Left lung (tissue), 14 donors: ENCODE data around the gene USF1. TPM values are rescaled to one million over a fixed set of nuclear protein-coding genes. Genes with fewer than 3 reads are reported as not detected.

Source experiments
- ATAC-seq: fragments of 200-7000 bp; cut with Tn5 transposase; one replicate; pipeline ENCODE4 v1.9.1; 2020; ENCODE audit warnings: moderate library complexity
- DNase-seq, 4 donors: peaks; one replicate each; pipeline ENCODE4 v3.0.0-alpha.2; 2013 to 2020
- H3K27ac ChIP-seq, 2 donors: fragments of 200-600 bp; sonication (generic) in 1 of 2; one replicate each; pipeline versions ENCODE4 v1.5.0 to v1.8.0; 2020 to 2021
- H3K27me3 ChIP-seq, 2 donors: fragments of 200-600 bp; sonication (generic) in 1 of 2; one replicate each; pipeline versions ENCODE4 v1.5.0 to v1.8.0; 2020 to 2021
- H3K36me3 ChIP-seq, 2 donors: fragments of 200-600 bp; sonication (generic) in 1 of 2; one replicate each; pipeline versions ENCODE4 v1.5.0 to v1.8.0; 2020 to 2021
- H3K4me1 ChIP-seq, 2 donors: fragments of 200-600 bp; one replicate each; pipeline ENCODE4 v1.8.0; 2021
- H3K4me3 ChIP-seq, 2 donors: fragments of 200-600 bp; sonication (generic) in 1 of 2; one replicate each; pipeline versions ENCODE4 v1.5.0 to v1.8.0; 2020 to 2021; ENCODE audit warnings: mild to moderate bottlenecking in 1 of 2
- H3K9me3 ChIP-seq, 2 donors: fragments of 200-600 bp; sonication (generic) in 1 of 2; one replicate each; pipeline versions ENCODE4 v1.5.0 to v1.8.0; 2020 to 2021
- CTCF ChIP-seq, 2 donors: fragments of 200-600 bp; sonication (generic) in 1 of 2; IDR thresholded peaks; one replicate each; pipeline versions ENCODE4 v1.5.0 to v1.8.0; 2021; ENCODE audit warnings: antibody characterized with exemption in 2 of 2
- intact Hi-C, 2 donors: fragments of 100-400 bp; cut with DNase I; formaldehyde crosslinking; loops; one replicate each; pipeline versions ENCODE4 v1.11.2 to v1.14.2; 2022
- long read RNA-seq, 12 donors: library from polyadenylated mRNA in 2 of 12; unstranded in 2 of 12; transcript quantifications; one replicate each; pipeline ENCODE4 v2.0.0 and lab custom pipeline, GENCODE V29; 2019 to 2026
- polyA plus RNA-seq, 6 donors: library from polyadenylated mRNA; unstranded; fragments of 120-200 nt; gene quantifications; one replicate each; pipeline ENCODE4 v1.2.1, GENCODE V29; 2013; ENCODE audit not compliant: insufficient read length in 6 of 6
- total RNA-seq, 2 donors: library from RNA; stranded (reverse); fragmentation: NEBNext Ultra II Directional; extraction: Animal tissue kit (Norgen Biotek cat#: 25700); gene quantifications; one replicate each; pipeline ENCODE4 v1.2.1, GENCODE V29; 2021
- donor health status: DM: no; HTN: yes; CAD: no.
- donor health status: DM: no; HTN: no; CAD: no.

USF1 gene
- total RNA-seq = 10 to 100 TPM; 56.1 to 72.4 TPM
- 10 to 100 TPM; 61.1 to 75.4 (median 66.5) TPM for polyA plus RNA-seq
- long read RNA-seq, donor 1, transcript USF1-207 (9 exons, 990 nt) = minor isoform, 5 of 18 reads
- long read RNA-seq, donor 1, transcript USF1-205 (11 exons, 1,092 nt) = major isoform, 6 of 18 reads
- long read RNA-seq, donor 1, partial matches to known transcripts = 0 of 18 reads
- long read RNA-seq, donor 1, other reads (novel, unspliced or antisense) = 0 of 18 reads
- long read RNA-seq, donor 2, transcript USF1-203 (11 exons, 1,807 nt) = major isoform, 7 of 14 reads
- long read RNA-seq, donor 2, partial matches to known transcripts = 0 of 14 reads
- long read RNA-seq, donor 2, other reads (novel, unspliced or antisense) = 0 of 14 reads
- long read RNA-seq, donor 3, partial matches to known transcripts = 0 of 8 reads
- long read RNA-seq, donor 3, other reads (novel, unspliced or antisense) = 0 of 8 reads
- long read RNA-seq, donor 4, partial matches to known transcripts = 1 of 11 reads
- long read RNA-seq, donor 4, other reads (novel, unspliced or antisense) = 3 of 11 reads
- long read RNA-seq, donor 5, transcript USF1-203 (11 exons, 1,807 nt) = major isoform, 7 of 20 reads
- long read RNA-seq, donor 5, partial matches to known transcripts = 0 of 20 reads
- long read RNA-seq, donor 5, other reads (novel, unspliced or antisense) = 0 of 20 reads
- long read RNA-seq, donor 6, transcript USF1-203 (11 exons, 1,807 nt) = major isoform, 5 of 16 reads
- long read RNA-seq, donor 6, partial matches to known transcripts = 0 of 16 reads
- long read RNA-seq, donor 6, other reads (novel, unspliced or antisense) = 0 of 16 reads
- long read RNA-seq, donor 7, partial matches to known transcripts = 0 of 9 reads
- long read RNA-seq, donor 7, other reads (novel, unspliced or antisense) = 0 of 9 reads
- long read RNA-seq, donor 8, partial matches to known transcripts = 0 of 3 reads
- long read RNA-seq, donor 8, other reads (novel, unspliced or antisense) = 0 of 3 reads
- long read RNA-seq, donor 9 = 0 reads
- long read RNA-seq, donor 10 = 0 reads
- long read RNA-seq, donor 11, transcript USF1-203 (11 exons, 1,807 nt) = major isoform, 8 of 21 reads
- long read RNA-seq, donor 11, transcript USF1-205 (11 exons, 1,092 nt) = minor isoform, 6 of 21 reads
- long read RNA-seq, donor 11, partial matches to known transcripts = 0 of 21 reads
- long read RNA-seq, donor 11, other reads (novel, unspliced or antisense) = 0 of 21 reads
- long read RNA-seq, donor 12, partial matches to known transcripts = 0 of 4 reads
- long read RNA-seq, donor 12, other reads (novel, unspliced or antisense) = 0 of 4 reads

GRCh38 chr1:161045736-161046604, at the start of gene USF1:
USF1 (minus strand) TSS chr1:161045977; CDS start chr1:161043275, 2,702 bp downstream.
- no peak for TF ChIP-seq CTCF (IDR thresholded peaks at IDR 0.05)
- peaks cover 12 to 49% of the 10 kb centered on the region in 2 donors for H3K4me1 ChIP-seq

DNA sequence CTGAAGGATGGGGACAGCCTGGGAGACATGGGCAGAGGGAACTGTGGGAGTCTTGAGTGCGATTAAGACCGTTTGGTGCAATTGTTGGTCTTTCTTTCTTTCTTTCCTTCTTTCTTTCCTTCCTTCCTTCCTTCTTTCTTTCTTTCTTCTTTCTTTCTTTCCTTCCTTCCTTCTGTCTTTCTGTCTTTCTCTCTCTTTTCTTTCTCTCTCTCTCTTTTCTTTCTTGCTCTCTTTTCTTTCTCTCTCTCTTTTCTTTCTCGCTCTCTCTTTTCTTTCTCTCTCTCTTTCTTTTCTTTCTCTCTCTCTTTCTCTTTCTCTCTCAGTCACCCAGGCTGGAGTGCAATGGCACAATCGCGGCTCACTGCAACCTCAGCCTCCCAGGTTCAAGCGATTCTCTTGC, 49.5 kb upstream of the USF1 start:
- Histone ChIP-seq H3K4me3 (no peak overlapping the region), H3K27me3 (no peaks in the 10 kb centered on the region), H3K27ac (no peak overlapping the region), H3K36me3 (peaks cover 0 to 11% of the 10 kb centered on the region in 2 donors), H3K4me1 (peaks cover 14 to 32% of the 10 kb centered on the region in 2 donors), H3K9me3 (no peaks in the 10 kb centered on the region)
- no peak for ATAC-seq
- intact Hi-C loops = loop anchor here in 1 of 2 donors (5.0 kb wide), 1 partner anchor 98 kb away; no protein-coding TSS in a partner anchor
- TF ChIP-seq CTCF (IDR thresholded peaks at IDR 0.05) = no peak
- DNase-seq = no peak

More at GRCh38 chr1:161045736-161046604, at the start of gene USF1:
- Histone ChIP-seq H3K36me3 (peaks cover 0 to 55% of the 10 kb centered on the region in 2 donors), H3K9me3 (no peaks in the 10 kb centered on the region), H3K27ac (peak within 1 kb of the TSS; percentile 97 to 99), H3K4me3 (peak within 1 kb of the TSS; percentile 86 to 99), H3K27me3 (no peaks in the 10 kb centered on the region)
- intact Hi-C loops = no loop called here
- peak; percentile 92 to 99 (median 95) for DNase-seq
- peak; percentile 95 for ATAC-seq

DNA sequence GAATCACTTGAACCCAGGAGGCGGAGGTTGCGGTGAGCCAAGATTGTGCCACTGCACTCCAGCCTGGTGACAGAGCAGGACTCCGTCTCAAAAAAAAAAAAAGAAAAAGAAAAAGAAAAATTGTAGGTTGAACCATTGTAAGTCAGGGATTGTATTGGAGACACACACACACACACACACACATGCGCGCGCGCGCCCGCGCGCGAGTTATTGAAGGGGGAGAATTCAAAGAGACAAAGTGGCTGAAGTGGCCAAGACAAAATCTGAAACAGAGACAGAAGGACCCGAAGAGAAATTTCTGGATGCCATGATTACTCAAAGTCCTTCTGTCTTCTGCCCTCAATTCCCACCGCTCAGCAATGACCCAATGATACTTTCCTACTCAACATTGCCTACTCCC, 48.7 kb upstream of the USF1 start:
- Histone ChIP-seq H3K27me3 (no peaks in the 10 kb centered on the region), H3K27ac (no peak overlapping the region), H3K9me3 (no peaks in the 10 kb centered on the region), H3K4me1 (peaks cover 14 to 34% of the 10 kb centered on the region in 2 donors), H3K4me3 (no peak overlapping the region), H3K36me3 (peaks cover 0 to 3% of the 10 kb centered on the region in 2 donors)
- intact Hi-C loops = no loop called here
- ATAC-seq (no peak), DNase-seq (no peak)
- no peak for TF ChIP-seq CTCF (IDR thresholded peaks at IDR 0.05)

- peaks cover 8 to 31% of the 10 kb centered on the region in 2 donors for H3K4me1 ChIP-seq
- no peaks in the 10 kb centered on the region for H3K9me3 ChIP-seq
- H3K27me3 ChIP-seq = no peaks in the 10 kb centered on the region
- DNase-seq (no peak), ATAC-seq (peak; percentile 31)
- no peak overlapping the region for H3K27ac ChIP-seq
- H3K36me3 ChIP-seq = no peaks in the 10 kb centered on the region
- intact Hi-C loops = no loop called here
- H3K4me3 ChIP-seq = no peak overlapping the region
- TF ChIP-seq CTCF (IDR thresholded peaks at IDR 0.05) = no peak
These were observed 46.8 kb upstream of the USF1 start for GRCh38 chr1:161092621-161093028.
